HEK293 (cell line): ENCODE data around the gene CTSA.

Source experiments
- ZNF23 ChIP-seq: fragments of 450-650 bp; formaldehyde crosslinking; IDR thresholded peaks from 2 replicates; pipeline ENCODE4 v1.5.1; 2016; ENCODE audit warnings: missing biosample characterization, missing genetic modification characterization, borderline replicate concordance
- TF ChIP-seq, protein P1 (sequence below): fragments of 450-650 bp; formaldehyde crosslinking; IDR thresholded peaks from 2 replicates; pipeline ENCODE4 v1.5.1; 2016; ENCODE audit warnings: missing biosample characterization, missing genetic modification characterization

DNA sequence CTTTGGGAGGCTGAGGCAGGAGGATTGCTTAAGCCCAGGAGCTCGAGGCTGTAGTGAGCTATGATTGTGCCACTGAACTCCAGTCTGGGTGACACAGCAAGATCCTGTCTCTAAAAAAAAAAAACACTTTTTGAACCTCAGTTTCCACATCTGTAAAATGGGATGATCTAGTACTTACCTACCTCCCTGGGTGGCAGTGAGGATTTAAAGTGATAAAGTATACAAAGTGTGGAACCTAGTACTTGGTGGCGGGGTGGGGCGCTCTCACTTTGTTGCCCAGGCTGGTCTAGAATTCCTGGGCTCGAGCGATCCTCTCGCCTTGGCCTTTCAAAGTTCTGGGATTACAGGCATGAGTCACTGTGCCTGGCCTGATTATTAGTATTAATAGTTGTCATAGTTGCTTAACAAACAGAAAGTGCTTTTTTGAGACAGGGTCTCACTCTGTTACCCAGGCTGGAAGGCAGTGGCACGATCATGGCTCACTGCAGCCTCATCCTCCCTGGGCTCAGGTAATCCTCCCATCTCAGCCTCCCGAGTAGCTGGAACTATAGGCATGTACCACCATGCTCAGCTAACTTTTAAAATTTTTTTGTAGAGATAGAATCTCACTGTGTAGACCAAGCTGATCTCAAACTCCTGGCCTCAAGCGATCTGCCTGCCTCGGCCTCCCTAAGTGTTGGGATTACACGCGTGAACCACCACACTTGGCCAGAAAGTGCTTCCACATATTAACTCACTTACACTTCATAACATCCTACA is 27.8 kb downstream of the CTSA start:
- TF ChIP-seq ZNF23 (tag by site-specific recombination): no peak
- TF ChIP-seq, protein P1, sequence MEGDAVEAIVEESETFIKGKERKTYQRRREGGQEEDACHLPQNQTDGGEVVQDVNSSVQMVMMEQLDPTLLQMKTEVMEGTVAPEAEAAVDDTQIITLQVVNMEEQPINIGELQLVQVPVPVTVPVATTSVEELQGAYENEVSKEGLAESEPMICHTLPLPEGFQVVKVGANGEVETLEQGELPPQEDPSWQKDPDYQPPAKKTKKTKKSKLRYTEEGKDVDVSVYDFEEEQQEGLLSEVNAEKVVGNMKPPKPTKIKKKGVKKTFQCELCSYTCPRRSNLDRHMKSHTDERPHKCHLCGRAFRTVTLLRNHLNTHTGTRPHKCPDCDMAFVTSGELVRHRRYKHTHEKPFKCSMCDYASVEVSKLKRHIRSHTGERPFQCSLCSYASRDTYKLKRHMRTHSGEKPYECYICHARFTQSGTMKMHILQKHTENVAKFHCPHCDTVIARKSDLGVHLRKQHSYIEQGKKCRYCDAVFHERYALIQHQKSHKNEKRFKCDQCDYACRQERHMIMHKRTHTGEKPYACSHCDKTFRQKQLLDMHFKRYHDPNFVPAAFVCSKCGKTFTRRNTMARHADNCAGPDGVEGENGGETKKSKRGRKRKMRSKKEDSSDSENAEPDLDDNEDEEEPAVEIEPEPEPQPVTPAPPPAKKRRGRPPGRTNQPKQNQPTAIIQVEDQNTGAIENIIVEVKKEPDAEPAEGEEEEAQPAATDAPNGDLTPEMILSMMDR (tag by site-specific recombination): no peak
